Hepatocyte (in vitro differentiated cells): Measurements from ENCODE around the gene SLC4A11.

Experiments used
- EZH2 ChIP-seq: fragments of 200-600 bp; sonication (generic); IDR thresholded peaks from 2 replicates; pipeline ENCODE4 v1.6.1; 2016; ENCODE audit warnings: antibody characterized with exemption, mild to moderate bottlenecking, borderline replicate concordance
- TF ChIP-seq, protein P1 (sequence below): fragments of 200-600 bp; sonication (generic); IDR thresholded peaks from 2 replicates; pipeline ENCODE4 v1.5.1; 2016; ENCODE audit warnings: antibody characterized with exemption, mild to moderate bottlenecking; ENCODE audit not compliant: poor library complexity

GRCh38 chr20:3283222-3283820 is 44.3 kb upstream of the SLC4A11 start:
- TF ChIP-seq, protein P1, sequence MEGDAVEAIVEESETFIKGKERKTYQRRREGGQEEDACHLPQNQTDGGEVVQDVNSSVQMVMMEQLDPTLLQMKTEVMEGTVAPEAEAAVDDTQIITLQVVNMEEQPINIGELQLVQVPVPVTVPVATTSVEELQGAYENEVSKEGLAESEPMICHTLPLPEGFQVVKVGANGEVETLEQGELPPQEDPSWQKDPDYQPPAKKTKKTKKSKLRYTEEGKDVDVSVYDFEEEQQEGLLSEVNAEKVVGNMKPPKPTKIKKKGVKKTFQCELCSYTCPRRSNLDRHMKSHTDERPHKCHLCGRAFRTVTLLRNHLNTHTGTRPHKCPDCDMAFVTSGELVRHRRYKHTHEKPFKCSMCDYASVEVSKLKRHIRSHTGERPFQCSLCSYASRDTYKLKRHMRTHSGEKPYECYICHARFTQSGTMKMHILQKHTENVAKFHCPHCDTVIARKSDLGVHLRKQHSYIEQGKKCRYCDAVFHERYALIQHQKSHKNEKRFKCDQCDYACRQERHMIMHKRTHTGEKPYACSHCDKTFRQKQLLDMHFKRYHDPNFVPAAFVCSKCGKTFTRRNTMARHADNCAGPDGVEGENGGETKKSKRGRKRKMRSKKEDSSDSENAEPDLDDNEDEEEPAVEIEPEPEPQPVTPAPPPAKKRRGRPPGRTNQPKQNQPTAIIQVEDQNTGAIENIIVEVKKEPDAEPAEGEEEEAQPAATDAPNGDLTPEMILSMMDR, result no peak
- no peak for TF ChIP-seq EZH2
